Lower leg skin (tissue), 3 donors: Measurements from ENCODE around the gene FILIP1.

Source experiments
- POLR2A ChIP-seq, 2 donors: fragments of 450-650 bp; IDR thresholded peaks; one replicate each; pipeline ENCODE4 v1.6.1; 2016 to 2017; ENCODE audit warnings: antibody characterized with exemption in 2 of 2, mild to moderate bottlenecking in 1 of 2, moderate library complexity in 1 of 2
- TF ChIP-seq, protein P1 (sequence below), 3 donors: fragments of 450-650 bp; IDR thresholded peaks; one replicate each; pipeline ENCODE4 v1.5.1; 2016; ENCODE audit warnings: antibody characterized with exemption in 3 of 3, mild to moderate bottlenecking in 3 of 3, moderate library complexity in 2 of 3

DNA sequence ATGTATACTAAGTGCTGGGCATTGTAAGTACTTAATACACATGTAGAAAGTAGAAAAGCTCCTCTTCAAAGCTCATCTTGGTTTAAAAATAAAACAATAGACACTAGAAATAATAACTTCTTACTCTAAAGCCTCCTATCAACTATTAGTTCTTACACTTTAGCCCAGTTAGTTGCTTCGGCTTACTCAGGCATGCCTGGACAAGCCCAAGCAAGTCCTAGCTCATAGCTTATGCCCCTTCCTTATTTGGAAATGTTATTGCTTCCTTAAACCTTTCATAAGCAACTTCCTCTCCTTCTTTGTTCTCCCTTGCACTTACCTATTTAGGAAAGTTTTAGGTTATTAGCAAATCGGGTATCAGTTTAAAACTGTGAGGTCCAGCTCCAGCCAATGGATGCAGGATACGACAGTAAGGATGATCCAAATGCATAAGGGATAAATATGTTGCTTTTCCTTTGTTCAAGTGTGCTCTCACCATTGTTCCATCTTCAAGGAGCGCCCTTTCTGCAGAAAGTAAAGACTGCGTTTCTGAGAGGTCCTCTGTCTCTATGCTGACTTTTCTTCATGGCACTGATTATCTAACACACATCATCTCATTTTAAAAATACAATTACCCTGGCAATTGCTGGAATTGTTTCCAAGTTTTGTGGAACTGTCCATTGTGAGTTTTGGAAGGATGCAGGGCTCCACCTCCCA, 221.3 kb downstream of the FILIP1 start:
- no peak for TF ChIP-seq POLR2A (IDR thresholded peaks at IDR 0.05)
- TF ChIP-seq, protein P1, sequence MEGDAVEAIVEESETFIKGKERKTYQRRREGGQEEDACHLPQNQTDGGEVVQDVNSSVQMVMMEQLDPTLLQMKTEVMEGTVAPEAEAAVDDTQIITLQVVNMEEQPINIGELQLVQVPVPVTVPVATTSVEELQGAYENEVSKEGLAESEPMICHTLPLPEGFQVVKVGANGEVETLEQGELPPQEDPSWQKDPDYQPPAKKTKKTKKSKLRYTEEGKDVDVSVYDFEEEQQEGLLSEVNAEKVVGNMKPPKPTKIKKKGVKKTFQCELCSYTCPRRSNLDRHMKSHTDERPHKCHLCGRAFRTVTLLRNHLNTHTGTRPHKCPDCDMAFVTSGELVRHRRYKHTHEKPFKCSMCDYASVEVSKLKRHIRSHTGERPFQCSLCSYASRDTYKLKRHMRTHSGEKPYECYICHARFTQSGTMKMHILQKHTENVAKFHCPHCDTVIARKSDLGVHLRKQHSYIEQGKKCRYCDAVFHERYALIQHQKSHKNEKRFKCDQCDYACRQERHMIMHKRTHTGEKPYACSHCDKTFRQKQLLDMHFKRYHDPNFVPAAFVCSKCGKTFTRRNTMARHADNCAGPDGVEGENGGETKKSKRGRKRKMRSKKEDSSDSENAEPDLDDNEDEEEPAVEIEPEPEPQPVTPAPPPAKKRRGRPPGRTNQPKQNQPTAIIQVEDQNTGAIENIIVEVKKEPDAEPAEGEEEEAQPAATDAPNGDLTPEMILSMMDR (IDR thresholded peaks at IDR 0.05) = no peak
